ENCODE data around the gene CTNNBIP1. TPM values are rescaled to one million over a fixed set of nuclear protein-coding genes. Genes with fewer than 3 reads are reported as not detected.

CTNNBIP1 gene
- total and polyA plus RNA-seq, 8 donors, result 9.4 to 27.3 (median 19.1) TPM

GRCh38 chr1:9888886-9889285 is 21.2 kb downstream of the CTNNBIP1 start:
- ATAC-seq, result no peak
- peak in 1 of 6 donors; percentile 40 for DNase-seq
- Histone ChIP-seq H3K27me3 (no peaks in the 10 kb centered on the region), H3K4me3 (no peak overlapping the region), H3K9me3 (no peaks in the 10 kb centered on the region), H3K36me3 (no peaks in the 10 kb centered on the region), H3K4me1 (peaks cover 3 to 15% (median 10%) of the 10 kb centered on the region in 3 donors), H3K27ac (no peak overlapping the region)
- intact Hi-C loops (cut with DNase I), result no loop called here
- no peak for TF ChIP-seq CTCF (IDR thresholded peaks at IDR 0.05)
- WGBS, 2 donors, result 91 to 92% methylated on average over 9 of the region's 9 CpGs
- FAIRE-seq, result no peak

- TF ChIP-seq CTCF (IDR thresholded peaks at IDR 0.05), result no peak
- H3K27me3 ChIP-seq, result no peaks in the 10 kb centered on the region
- FAIRE-seq (no peak), ATAC-seq (no peak), DNase-seq (no peak)
- no peaks in the 10 kb centered on the region for H3K36me3 ChIP-seq
- H3K27ac ChIP-seq, result no peak overlapping the region
- whole genome bisulfite sequencing, 2 donors, result 93% methylated on average over 4 of the region's 4 CpGs
- H3K9me3 ChIP-seq, result no peaks in the 10 kb centered on the region
- no peak overlapping the region for H3K4me3 ChIP-seq
- intact Hi-C loops (cut with DNase I), result no loop called here
- no peaks in the 10 kb centered on the region for H3K4me1 ChIP-seq
Observed at GRCh38 chr1:9887070-9887469, 23.0 kb downstream of the CTNNBIP1 start.

GRCh38 chr1:9886092-9886742 is 23.9 kb downstream of the CTNNBIP1 start:
- no peaks in the 10 kb centered on the region for H3K27me3 ChIP-seq
- no peaks in the 10 kb centered on the region for H3K9me3 ChIP-seq
- ATAC-seq, result no peak
- no peaks in the 10 kb centered on the region for H3K36me3 ChIP-seq
- no peaks in the 10 kb centered on the region for H3K4me1 ChIP-seq
- H3K27ac ChIP-seq, result no peak overlapping the region
- H3K4me3 ChIP-seq, result no peak overlapping the region
- 77 to 80% methylated on average over 17 of the region's 17 CpGs for WGBS, 2 donors
- TF ChIP-seq CTCF (IDR thresholded peaks at IDR 0.05), result no peak
- intact Hi-C loops (cut with DNase I), result no loop called here
- FAIRE-seq, result no peak
- no peak for DNase-seq

- no peak for DNase-seq
- intact Hi-C loops (cut with DNase I), result no loop called here
- WGBS, 2 donors, result 85 to 90% methylated on average over 8 of the region's 8 CpGs
Observed at GRCh38 chr1:9884805-9885204, 25.3 kb downstream of the CTNNBIP1 start.

More at GRCh38 chr1:9884805-9885204, 25.3 kb downstream of the CTNNBIP1 start:
- no peaks in the 10 kb centered on the region for H3K9me3 ChIP-seq
- TF ChIP-seq CTCF (IDR thresholded peaks at IDR 0.05), result no peak
- H3K27ac ChIP-seq, result no peak overlapping the region
- no peak overlapping the region for H3K4me3 ChIP-seq
- ATAC-seq (no peak), FAIRE-seq (no peak)
- no peaks in the 10 kb centered on the region for H3K4me1 ChIP-seq
- H3K27me3 ChIP-seq, result no peaks in the 10 kb centered on the region
- H3K36me3 ChIP-seq, result no peaks in the 10 kb centered on the region
